ENCODE measurements around the gene HLA-DRB5. TPM values are rescaled to one million over a fixed set of nuclear protein-coding genes. Genes with fewer than 3 reads are reported as not detected.

Gene HLA-DRB5
- total and polyA plus RNA-seq, 2 of the 4 experiments (the other 2 are of a cell fraction) = not detected

DNA sequence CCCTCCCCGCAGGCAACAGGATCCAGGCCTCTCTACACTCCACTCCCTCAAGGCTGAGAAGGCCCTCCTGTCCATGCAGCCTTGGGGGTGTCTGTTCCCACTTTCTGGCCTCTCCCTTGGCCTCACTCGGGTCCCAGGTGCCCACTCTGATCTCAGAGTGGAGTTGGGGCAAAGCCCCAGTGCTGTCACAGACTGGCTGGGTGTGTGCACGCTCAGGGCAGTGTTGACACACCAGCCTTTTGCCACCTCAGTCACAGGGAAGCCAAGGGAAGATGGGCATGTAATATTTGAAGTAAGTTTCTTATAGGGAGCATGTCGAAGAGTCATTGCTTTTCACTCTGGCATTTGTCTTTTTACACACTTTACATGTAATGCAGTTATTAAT lies 45.5 kb downstream of the HLA-DRB5 start:
- in situ Hi-C loops (cut with MboI; ENCODE audit: low sequenced_read_pairs) = no loop called here

More for the DNA sequence above, 45.5 kb downstream of the HLA-DRB5 start:
- H3K4ac ChIP-seq (ENCODE audit: low read depth, low read length) = no peak overlapping the region
- H3K4me2 ChIP-seq (ENCODE audit: low read depth, low read length) = no peak overlapping the region
- ATAC-seq (ENCODE audit: low read depth) = no peak
- H2BK15ac ChIP-seq (ENCODE audit: low read depth, low read length) = no peak overlapping the region
- no peak overlapping the region for H2BK20ac ChIP-seq (ENCODE audit: low read depth, low read length)
- H3K14ac ChIP-seq (replicated peaks; ENCODE audit: low read depth, low read length) = no peak overlapping the region
- H4K5ac ChIP-seq (ENCODE audit: low read depth, low read length) = no peak overlapping the region
- intact Hi-C loops (cut with micrococcal nuclease) (no loop called here), dilution Hi-C loops (cut with HindIII; ENCODE audit: low sequenced_read_pairs, unreplicated experiment) (no loop called here)
- H2BK120ac ChIP-seq (ENCODE audit: low read depth, low read length) = no peak overlapping the region
- DNase-seq = no peak
- H3K56ac ChIP-seq (ENCODE audit: extremely low read depth, insufficient read depth, low read length) = no peak overlapping the region
- H3K4me1 ChIP-seq (ENCODE audit: control insufficient read depth, insufficient read depth, low read length) = no peaks in the 10 kb centered on the region
- H3K4me3 ChIP-seq (ENCODE audit: insufficient read depth, low read depth, low read length) = no peak overlapping the region
- ChIA-PET POLR2A (ENCODE audit: unreplicated experiment) (no interaction called here), CTCF (no interaction called here)
- H2AK9ac ChIP-seq (replicated peaks; ENCODE audit: low read depth, low read length, poor library complexity) = no peak overlapping the region
- H4K8ac ChIP-seq (ENCODE audit: low read depth in 2 of 2, low read length in 2 of 2) = no peak overlapping the region
- no CpG with 5 or more reads among the region's 4 CpGs for WGBS, 2 experiments (ENCODE audit: extremely low coverage in 2 of 2, insufficient read length in 1 of 2)
- H2AK5ac ChIP-seq (ENCODE audit: low read depth, low read length) = no peak overlapping the region
- H3K23ac ChIP-seq (ENCODE audit: low read depth, low read length) = no peak overlapping the region
- TF ChIP-seq RCOR1 (IDR thresholded peaks at IDR 0.05; ENCODE audit: insufficient replicate concordance, low read length) (no peak), MXI1 (IDR thresholded peaks at IDR 0.05; ENCODE audit: borderline replicate concordance, low read depth, low read length) (no peak), FOS (IDR thresholded peaks at IDR 0.05; ENCODE audit: low read depth, low read length) (no peak), SMC3 (IDR thresholded peaks at IDR 0.05; ENCODE audit: low read depth, low read length) (no peak), RAD21 (IDR thresholded peaks at IDR 0.05; ENCODE audit: low read length) (no peak), POLR2A (IDR thresholded peaks at IDR 0.05; ENCODE audit: low read depth, low read length) (no peak), ELK1 (IDR thresholded peaks at IDR 0.05; ENCODE audit: borderline replicate concordance, low read depth, low read length) (no peak), MAFK (IDR thresholded peaks at IDR 0.05; ENCODE audit: low read depth, low read length) (no peak), CHD1 (IDR thresholded peaks at IDR 0.05; ENCODE audit: low read depth, low read length) (no peak), RFX5 (IDR thresholded peaks at IDR 0.05; ENCODE audit: low read depth, low read length) (no peak), BHLHE40 (IDR thresholded peaks at IDR 0.05; ENCODE audit: low read depth, low read length) (no peak), NFE2L2 (IDR thresholded peaks at IDR 0.05; ENCODE audit: low read depth, low read length) (no peak), MAZ (IDR thresholded peaks at IDR 0.05; ENCODE audit: borderline replicate concordance, low read depth, low read length) (no peak)
- TF ChIP-seq, protein P1, sequence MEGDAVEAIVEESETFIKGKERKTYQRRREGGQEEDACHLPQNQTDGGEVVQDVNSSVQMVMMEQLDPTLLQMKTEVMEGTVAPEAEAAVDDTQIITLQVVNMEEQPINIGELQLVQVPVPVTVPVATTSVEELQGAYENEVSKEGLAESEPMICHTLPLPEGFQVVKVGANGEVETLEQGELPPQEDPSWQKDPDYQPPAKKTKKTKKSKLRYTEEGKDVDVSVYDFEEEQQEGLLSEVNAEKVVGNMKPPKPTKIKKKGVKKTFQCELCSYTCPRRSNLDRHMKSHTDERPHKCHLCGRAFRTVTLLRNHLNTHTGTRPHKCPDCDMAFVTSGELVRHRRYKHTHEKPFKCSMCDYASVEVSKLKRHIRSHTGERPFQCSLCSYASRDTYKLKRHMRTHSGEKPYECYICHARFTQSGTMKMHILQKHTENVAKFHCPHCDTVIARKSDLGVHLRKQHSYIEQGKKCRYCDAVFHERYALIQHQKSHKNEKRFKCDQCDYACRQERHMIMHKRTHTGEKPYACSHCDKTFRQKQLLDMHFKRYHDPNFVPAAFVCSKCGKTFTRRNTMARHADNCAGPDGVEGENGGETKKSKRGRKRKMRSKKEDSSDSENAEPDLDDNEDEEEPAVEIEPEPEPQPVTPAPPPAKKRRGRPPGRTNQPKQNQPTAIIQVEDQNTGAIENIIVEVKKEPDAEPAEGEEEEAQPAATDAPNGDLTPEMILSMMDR (conservative IDR thresholded peaks at IDR 0.05; ENCODE audit: low read depth, low read length) = no peak
- TF ChIP-seq, protein P2, sequence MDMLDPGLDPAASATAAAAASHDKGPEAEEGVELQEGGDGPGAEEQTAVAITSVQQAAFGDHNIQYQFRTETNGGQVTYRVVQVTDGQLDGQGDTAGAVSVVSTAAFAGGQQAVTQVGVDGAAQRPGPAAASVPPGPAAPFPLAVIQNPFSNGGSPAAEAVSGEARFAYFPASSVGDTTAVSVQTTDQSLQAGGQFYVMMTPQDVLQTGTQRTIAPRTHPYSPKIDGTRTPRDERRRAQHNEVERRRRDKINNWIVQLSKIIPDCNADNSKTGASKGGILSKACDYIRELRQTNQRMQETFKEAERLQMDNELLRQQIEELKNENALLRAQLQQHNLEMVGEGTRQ (IDR thresholded peaks at IDR 0.05; ENCODE audit: low read depth, low read length) = no peak
- H3K27ac ChIP-seq (ENCODE audit: insufficient read depth, low read length) = no peak overlapping the region
- no peak overlapping the region for H2AFZ ChIP-seq (replicated peaks; ENCODE audit: low read length, poor library complexity)
- H4K20me1 ChIP-seq (ENCODE audit: insufficient read depth, low read length) = no peaks in the 10 kb centered on the region
- H3K9me3 ChIP-seq (ENCODE audit: control insufficient read depth, insufficient read depth, low read length) = no peaks in the 10 kb centered on the region
- no peak overlapping the region for H4K91ac ChIP-seq (ENCODE audit: insufficient read depth, low read depth, low read length)
- BruUV-seq (replicated peaks) = no TSS peak
- no peaks in the 10 kb centered on the region for H3K9me1 ChIP-seq (ENCODE audit: insufficient read depth, low read length)
- H3K36me3 ChIP-seq (ENCODE audit: control insufficient read depth, insufficient read depth, low read length) = no peaks in the 10 kb centered on the region
- H2BK5ac ChIP-seq (ENCODE audit: low read depth, low read length, poor library complexity, severe bottlenecking) = no peak overlapping the region
- no peaks in the 10 kb centered on the region for H3K79me1 ChIP-seq (ENCODE audit: low read depth in 1 of 2, low read length in 2 of 2)
- no peak overlapping the region for H3K18ac ChIP-seq (ENCODE audit: low read depth, low read length)
- H3K9ac ChIP-seq (ENCODE audit: low read depth, low read length) = no peak overlapping the region
- H3K27me3 ChIP-seq (ENCODE audit: control insufficient read depth, insufficient read depth, low read length) = no peaks in the 10 kb centered on the region

Data from IMR-90 (cell line).